Keratinocyte (primary cell): Measurements from ENCODE around the gene OR2T11. TPM values are rescaled to one million over a fixed set of nuclear protein-coding genes. Genes with fewer than 3 reads are reported as not detected.
"Not testable (repeated sequence)": the region's sequence is repeated elsewhere in the genome, so short reads cannot be mapped to it uniquely, and the experiment has no call there.

ENCODE experiments used
- DNase-seq: peaks from one replicate; pipeline ENCODE4 v3.0.0-alpha.2; 2011; ENCODE audit warnings: low read depth, missing footprints, low spot score
- FAIRE-seq: peaks from 2 replicates; lab custom pipeline; 2011; peaks lifted over from hg19 to GRCh38; lab: Jason Lieb, UNC
- H2AFZ ChIP-seq: 2 replicates; pipeline ENCODE4 v1.6.0; 2012; ENCODE audit warnings: low read length, control low read depth, inconsistent platforms; ENCODE audit not compliant: control insufficient read depth
- H3K27ac ChIP-seq: 2 replicates; pipeline ENCODE4 v1.5.1; 2011; ENCODE audit warnings: low read length; ENCODE audit not compliant: control insufficient read depth, insufficient read depth
- H3K27me3 ChIP-seq: 3 replicates; pipeline ENCODE4 v1.6.0; 2011; ENCODE audit warnings: low read length; ENCODE audit not compliant: control insufficient read depth, insufficient read depth; ENCODE audit errors: extremely low read depth
- H3K36me3 ChIP-seq, 2 experiments: 2 replicates in 1 of 2; 3 replicates in 1 of 2; pipeline ENCODE4 v1.5.1; 2011; ENCODE audit warnings: low read length in 2 of 2, mild to moderate bottlenecking in 1 of 2; ENCODE audit not compliant: control insufficient read depth in 2 of 2, insufficient read depth in 2 of 2; ENCODE audit errors: extremely low read depth in 1 of 2
- H3K4me1 ChIP-seq: 3 replicates; pipeline ENCODE4 v1.5.1; 2011; ENCODE audit warnings: low read length; ENCODE audit not compliant: control insufficient read depth, insufficient read depth; ENCODE audit errors: extremely low read depth
- H3K4me2 ChIP-seq: 3 replicates; pipeline ENCODE4 v1.6.0; 2011; ENCODE audit warnings: low read depth, low read length; ENCODE audit not compliant: control insufficient read depth, insufficient read depth; ENCODE audit errors: extremely low read depth
- H3K4me3 ChIP-seq, 3 experiments: fragments of 200-600 bp in 1 of 3; sonication (generic) in 1 of 3; 2 replicates in 2 of 3; 3 replicates in 1 of 3; pipeline ENCODE4 v1.5.1; 2011 to 2016; ENCODE audit warnings: low read length in 3 of 3, mild to moderate bottlenecking in 3 of 3, control low read depth in 2 of 3, inconsistent platforms in 1 of 3, low read depth in 1 of 3, mixed read lengths in 1 of 3, mixed run types in 1 of 3, moderate library complexity in 1 of 3; ENCODE audit not compliant: control insufficient read depth in 2 of 3, insufficient read depth in 2 of 3; ENCODE audit errors: extremely low read depth in 1 of 3
- H3K79me2 ChIP-seq: 2 replicates; pipeline ENCODE4 v1.6.0; 2012; ENCODE audit warnings: low read length; ENCODE audit not compliant: control insufficient read depth, insufficient read depth
- H3K9ac ChIP-seq: 3 replicates; pipeline ENCODE4 v1.6.0; 2011; ENCODE audit warnings: low read length; ENCODE audit not compliant: control insufficient read depth, insufficient read depth; ENCODE audit errors: extremely low read depth
- H3K9me1 ChIP-seq: 3 replicates; pipeline ENCODE4 v1.6.0; 2011; ENCODE audit warnings: low read length; ENCODE audit not compliant: control insufficient read depth, insufficient read depth; ENCODE audit errors: extremely low read depth
- H3K9me3 ChIP-seq: 2 replicates; pipeline ENCODE4 v1.5.1; 2012; ENCODE audit warnings: low read depth, low read length; ENCODE audit not compliant: control insufficient read depth
- H4K20me1 ChIP-seq: 3 replicates; pipeline ENCODE4 v1.6.0; 2011; ENCODE audit warnings: low read length; ENCODE audit not compliant: control insufficient read depth, insufficient read depth; ENCODE audit errors: extremely low read depth
- CTCF ChIP-seq, 3 experiments: IDR thresholded peaks in 1 of 3; conservative IDR thresholded peaks in 1 of 3; optimal IDR thresholded peaks in 1 of 3; 2 replicates in 2 of 3; 3 replicates in 1 of 3; pipeline versions ENCODE3 to v1.5.1; 2011; ENCODE audit warnings: low read length in 3 of 3, mild to moderate bottlenecking in 3 of 3, moderate library complexity in 2 of 3, control low read depth in 1 of 3, inconsistent platforms in 1 of 3; ENCODE audit not compliant: insufficient read depth in 2 of 3; ENCODE audit errors: extremely low read depth in 1 of 3
- EZH2 ChIP-seq: IDR thresholded peaks from one replicate; pipeline ENCODE4 v1.6.1; 2012; ENCODE audit warnings: inconsistent platforms, mild to moderate bottlenecking, low read length, moderate library complexity
- dilution Hi-C: fragments of 300-500 bp; cut with MboI; formaldehyde crosslinking; loops from one replicate; pipeline ENCODE4 v1.7.0; 2020; ENCODE audit warnings: low sequenced_read_pairs; ENCODE audit not compliant: extremely low pct_ligation_motif_present
- polyA plus RNA-seq, 5 experiments: library from polyadenylated mRNA; depleted of rRNA in 3 of 5; stranded (reverse) in 3 of 5; stranded (forward) in 1 of 5; unstranded in 1 of 5; fragments of >200 nt; gene quantifications; 1 replicate in 1 of 5; 2 replicates in 3 of 5; 3 replicates in 1 of 5; pipeline versions ENCODE4 v1.2.1 to v1.2.3, GENCODE V29; 2011 to 2012; ENCODE audit warnings: missing spikeins in 2 of 5, low read depth in 1 of 5, low replicate concordance in 1 of 5

OR2T11 gene
- polyA plus RNA-seq, 1 donor (not counting 4 experiments of a cell fraction or from before 2014, with no cell fraction given), result not detected

- H3K9me1 ChIP-seq, H3K4me1 ChIP-seq, H3K9ac ChIP-seq, H3K4me2 ChIP-seq, H3K79me2 ChIP-seq, H3K27me3 ChIP-seq, H2AFZ ChIP-seq, H4K20me1 ChIP-seq, H3K27ac ChIP-seq, H3K4me3 ChIP-seq, H3K9me3 ChIP-seq, DNase-seq, H3K36me3 ChIP-seq, dilution Hi-C loops, FAIRE-seq: not testable (repeated sequence)
Observed at GRCh38 chr1:248636612-248637011, 1.7 kb upstream of the OR2T11 start.

GRCh38 chr1:248631354-248632008 lies 3.4 kb downstream of the OR2T11 start:
- TF ChIP-seq EZH2 (no peak), CTCF (optimal IDR thresholded peaks at IDR 0.05 in 1 of 3, IDR thresholded peaks at IDR 0.05 in 1 of 3, conservative IDR thresholded peaks at IDR 0.05 in 1 of 3; ENCODE audit: extremely low read depth in 1 of 3, insufficient read depth in 2 of 3, low read length in 3 of 3) (no peak)
- Histone ChIP-seq H2AFZ (no peak overlapping the region), H3K27me3 (no peaks in the 10 kb centered on the region), H3K9me1 (no peaks in the 10 kb centered on the region), H3K4me2 (no peak overlapping the region), H4K20me1 (no peaks in the 10 kb centered on the region), H3K79me2 (no peaks in the 10 kb centered on the region), H3K9ac (no peak overlapping the region), H3K27ac (no peak overlapping the region), H3K4me3 (no peak overlapping the region), H3K36me3 (no peaks in the 10 kb centered on the region), H3K4me1 (no peaks in the 10 kb centered on the region), H3K9me3 (no peaks in the 10 kb centered on the region)
- DNase-seq (no peak), FAIRE-seq (no peak)
- dilution Hi-C loops, result no loop called here

- Histone ChIP-seq H3K4me1 (no peaks in the 10 kb centered on the region), H3K36me3 (no peaks in the 10 kb centered on the region), H3K4me2 (no peak overlapping the region), H3K9me1 (no peaks in the 10 kb centered on the region), H3K27me3 (no peaks in the 10 kb centered on the region), H3K4me3 (no peak overlapping the region), H2AFZ (no peak overlapping the region), H3K27ac (no peak overlapping the region), H4K20me1 (no peaks in the 10 kb centered on the region), H3K9ac (no peak overlapping the region), H3K79me2 (no peaks in the 10 kb centered on the region), H3K9me3 (no peaks in the 10 kb centered on the region)
- TF ChIP-seq CTCF (optimal IDR thresholded peaks at IDR 0.05 in 1 of 3, IDR thresholded peaks at IDR 0.05 in 1 of 3, conservative IDR thresholded peaks at IDR 0.05 in 1 of 3; ENCODE audit: extremely low read depth in 1 of 3, insufficient read depth in 2 of 3, low read length in 3 of 3) (no peak), EZH2 (no peak)
- dilution Hi-C loops, result no loop called here
- FAIRE-seq (no peak), DNase-seq (no peak)
Observed at GRCh38 chr1:248630551-248630950, 4.3 kb downstream of the OR2T11 start.
